Stimulated activated naive B cell treated with anti-CD40 and anti-IgM and Interleukin-4, amounts not matched to agents 10 μg/mL and 1 μg/mL and 100 μg/mL, for 72 hours (primary cell): ENCODE measurements around the gene GCN1.
"Not testable (repeated sequence)": the region's sequence is repeated elsewhere in the genome, so short reads cannot be mapped to it uniquely, and the experiment has no call there.

Source experiments
- ATAC-seq, 2 donors: fragments of 150-1000 bp; cut with Tn5 transposase; replicated peaks; 2 replicates each; pipeline ENCODE4 v1.10.0; 2021; ENCODE audit warnings: moderate library complexity in 1 of 2
- DNase-seq: peaks from one replicate; pipeline ENCODE4 v3.0.0; 2021
- H3K27ac Mint-ChIP-seq: one replicate; pipeline ENCODE4 v1.8.0; 2022; ENCODE audit warnings: mild to moderate bottlenecking, mixed read lengths
- H3K27me3 Mint-ChIP-seq, 2 donors: one replicate each; pipeline ENCODE4 v1.8.0; 2022; ENCODE audit warnings: mixed read lengths in 2 of 2
- H3K36me3 Mint-ChIP-seq, 2 donors: one replicate each; pipeline ENCODE4 v1.8.0; 2022; ENCODE audit warnings: mixed read lengths in 2 of 2, mild to moderate bottlenecking in 1 of 2
- H3K4me1 Mint-ChIP-seq, 2 donors: one replicate each; pipeline ENCODE4 v1.8.0; 2022; ENCODE audit warnings: mixed read lengths in 2 of 2, mild to moderate bottlenecking in 1 of 2
- H3K4me3 Mint-ChIP-seq, 2 donors: one replicate each; pipeline ENCODE4 v1.8.0; 2022; ENCODE audit warnings: mild to moderate bottlenecking in 2 of 2, mixed read lengths in 2 of 2, moderate library complexity in 1 of 2
- H3K9me3 Mint-ChIP-seq, 2 donors: one replicate each; pipeline ENCODE4 v1.8.0; 2022; ENCODE audit warnings: mixed read lengths in 2 of 2, mild to moderate bottlenecking in 1 of 2

GCN1 gene

GRCh38 chr12:120194534-120195395 lies at the start of gene GCN1:
Gene GCN1 (minus strand): TSS chr12:120194715. CDS start chr12:120194697, 18 bp downstream.
- DNase-seq = peak; percentile 87
- Mint-ChIP-seq H3K9me3 (no peaks in the 10 kb centered on the region), H3K36me3 (peaks cover 28 to 46% of the 10 kb centered on the region in 2 donors), H3K27ac (peak within 1 kb of the TSS; percentile 96), H3K4me1 (peaks cover 31 to 50% of the 10 kb centered on the region in 2 donors), H3K27me3 (no peaks in the 10 kb centered on the region), H3K4me3 (peak within 1 kb of the TSS; percentile 84 to 85)
- ATAC-seq = peak; percentile 85 to 91

- Mint-ChIP-seq H3K4me1 (peaks cover 3 to 4% of the 10 kb centered on the region in 2 donors), H3K27me3 (peaks cover 59 to 79% of the 10 kb centered on the region in 2 donors), H3K36me3 (no peaks in the 10 kb centered on the region), H3K27ac (no peak overlapping the region), H3K4me3 (no peak overlapping the region), H3K9me3 (no peaks in the 10 kb centered on the region)
- DNase-seq (no peak), ATAC-seq (no peak)
Observed at GRCh38 chr12:120242971-120243699, 48.6 kb upstream of the GCN1 start.

DNA sequence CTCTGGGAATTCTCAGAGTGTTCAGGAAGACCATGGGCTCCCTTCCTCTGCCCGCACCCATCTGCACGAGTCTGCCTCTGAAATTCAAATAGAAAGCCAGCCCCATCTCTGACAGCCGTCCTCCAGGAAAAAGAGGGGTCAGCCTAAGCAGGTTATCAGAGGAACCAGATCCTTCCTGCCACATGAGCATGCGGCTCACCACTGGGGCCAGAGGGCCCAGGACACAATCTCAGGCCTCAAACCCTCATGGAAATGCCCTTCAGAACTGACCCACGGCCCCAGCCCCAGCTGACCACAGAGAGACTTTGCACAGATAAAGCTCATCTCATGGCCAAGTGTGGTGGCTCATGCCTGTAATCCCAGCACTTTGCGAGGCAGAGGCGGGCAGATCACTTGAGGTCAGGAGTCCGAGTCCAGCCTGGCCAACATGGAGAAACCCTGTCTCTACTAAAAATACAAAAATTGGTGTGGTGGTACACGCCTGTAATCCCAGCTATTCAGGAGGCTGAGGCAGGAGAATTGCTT lies 47.8 kb upstream of the GCN1 start:
- no peak overlapping the region for H3K27ac Mint-ChIP-seq
- no peaks in the 10 kb centered on the region for H3K36me3 Mint-ChIP-seq
- H3K4me3 Mint-ChIP-seq = no peak overlapping the region
- H3K9me3 Mint-ChIP-seq = no peaks in the 10 kb centered on the region
- peaks cover 9% of the 10 kb centered on the region in 2 donors for H3K4me1 Mint-ChIP-seq
- no peak for ATAC-seq
- DNase-seq = no peak
- peaks cover 59 to 79% of the 10 kb centered on the region in 2 donors for H3K27me3 Mint-ChIP-seq

GRCh38 chr12:120241561-120242274 lies 47.2 kb upstream of the GCN1 start:
- no peak for ATAC-seq
- no peak for DNase-seq
- Mint-ChIP-seq H3K27ac (no peak overlapping the region), H3K4me3 (no peak overlapping the region), H3K4me1 (peaks cover 9% of the 10 kb centered on the region in 2 donors), H3K36me3 (no peaks in the 10 kb centered on the region), H3K9me3 (no peaks in the 10 kb centered on the region), H3K27me3 (peaks cover 58 to 81% of the 10 kb centered on the region in 2 donors)

DNA sequence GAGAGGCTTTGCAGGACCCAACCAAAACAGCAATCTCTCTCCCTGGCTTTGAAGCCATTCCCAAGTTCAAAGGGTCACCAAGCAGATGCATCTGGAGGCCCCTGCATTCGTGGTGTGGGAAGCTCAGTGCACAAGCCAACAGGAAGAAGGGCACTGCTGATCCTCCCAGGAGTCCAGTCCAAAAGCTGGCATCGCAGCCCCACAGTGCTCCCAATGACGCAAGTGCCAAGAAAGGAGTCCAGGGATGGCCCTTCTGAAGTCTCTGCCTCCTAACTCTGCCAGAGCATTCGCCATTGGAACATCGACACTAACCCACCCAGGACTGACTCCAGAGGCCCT lies 45.9 kb upstream of the GCN1 start:
- Mint-ChIP-seq H3K9me3 (no peaks in the 10 kb centered on the region), H3K4me3 (no peak overlapping the region), H3K27me3 (peaks cover 62 to 93% of the 10 kb centered on the region in 2 donors), H3K27ac (no peak overlapping the region), H3K36me3 (no peaks in the 10 kb centered on the region), H3K4me1 (peaks cover 11 to 12% of the 10 kb centered on the region in 2 donors)
- DNase-seq (no peak), ATAC-seq (no peak)

- H3K9me3 Mint-ChIP-seq = no peaks in the 10 kb centered on the region
- no peak overlapping the region for H3K27ac Mint-ChIP-seq
- H3K4me3 Mint-ChIP-seq = no peak overlapping the region
- no peak for DNase-seq
- no peaks in the 10 kb centered on the region for H3K36me3 Mint-ChIP-seq
- peaks cover 63 to 94% of the 10 kb centered on the region in 2 donors for H3K27me3 Mint-ChIP-seq
- H3K4me1 Mint-ChIP-seq = peaks cover 15 to 16% of the 10 kb centered on the region in 2 donors
- ATAC-seq = no peak
Observed at GRCh38 chr12:120239776-120240494, 45.4 kb upstream of the GCN1 start.

DNA sequence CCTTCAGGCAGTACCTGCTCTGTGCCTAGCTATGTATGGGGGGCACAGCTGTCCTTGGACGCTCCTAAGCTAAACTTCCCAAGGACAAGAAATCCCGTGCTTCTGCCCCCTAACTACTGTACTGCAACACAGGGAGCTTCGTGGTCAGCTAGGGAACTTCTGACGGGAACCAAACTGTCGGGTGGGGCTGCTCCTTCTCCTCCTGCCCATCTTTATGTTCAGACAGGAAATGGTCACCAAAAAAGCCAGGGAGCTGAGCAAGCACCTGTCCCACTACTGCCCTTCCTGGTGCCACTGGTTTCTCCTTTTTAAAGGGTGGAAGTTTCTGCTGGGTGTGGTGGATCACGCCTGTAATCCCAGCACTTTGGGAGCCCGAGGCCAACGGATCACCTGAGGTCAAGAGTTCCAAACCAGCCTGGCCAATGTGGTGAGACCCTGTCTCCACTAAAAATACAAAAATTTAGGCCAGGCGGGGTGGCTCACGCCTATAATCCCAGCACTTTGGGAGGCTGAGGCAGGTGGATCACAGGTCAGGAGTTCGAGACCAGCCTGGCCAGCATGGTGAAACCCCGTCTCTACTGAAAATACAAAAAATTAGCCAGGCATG lies 44.4 kb upstream of the GCN1 start:
- Mint-ChIP-seq H3K27me3 (peaks cover 65 to 94% of the 10 kb centered on the region in 2 donors), H3K4me1 (peaks cover 16 to 18% of the 10 kb centered on the region in 2 donors), H3K4me3 (no peak overlapping the region), H3K36me3 (no peaks in the 10 kb centered on the region), H3K9me3 (no peaks in the 10 kb centered on the region), H3K27ac (no peak overlapping the region)
- DNase-seq (no peak), ATAC-seq (no peak)

DNA sequence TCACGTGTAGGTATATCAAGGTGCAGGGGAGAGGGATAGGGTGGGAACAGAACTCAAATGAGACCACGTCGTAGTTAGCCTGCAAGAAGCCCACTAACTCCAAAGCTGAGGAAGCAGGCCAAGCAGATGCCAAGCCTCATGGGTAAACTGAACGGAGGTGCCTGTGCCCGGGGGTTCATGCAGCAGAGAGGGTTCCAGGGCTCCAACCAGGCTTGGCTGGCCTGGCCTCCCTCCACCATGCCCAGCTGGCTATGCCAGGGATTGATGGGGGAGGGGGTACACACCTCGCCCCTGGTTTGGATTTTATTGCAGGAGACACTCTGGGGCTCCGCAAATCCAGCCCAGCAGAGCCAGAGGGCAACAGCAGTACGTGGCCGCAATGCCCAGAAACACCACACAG lies 43.7 kb upstream of the GCN1 start:
- DNase-seq (no peak), ATAC-seq (no peak)
- Mint-ChIP-seq H3K4me3 (no peak overlapping the region), H3K36me3 (no peaks in the 10 kb centered on the region), H3K4me1 (peaks cover 22 to 23% of the 10 kb centered on the region in 2 donors), H3K27ac (no peak overlapping the region), H3K9me3 (no peaks in the 10 kb centered on the region), H3K27me3 (peaks cover 68 to 94% of the 10 kb centered on the region in 2 donors)

- Mint-ChIP-seq H3K27ac (no peak overlapping the region), H3K4me3 (no peak overlapping the region), H3K27me3 (peaks cover 69 to 94% of the 10 kb centered on the region in 2 donors), H3K4me1 (peaks cover 27 to 29% of the 10 kb centered on the region in 2 donors), H3K36me3 (no peaks in the 10 kb centered on the region), H3K9me3 (no peaks in the 10 kb centered on the region)
- DNase-seq = no peak
- no peak for ATAC-seq
Observed at GRCh38 chr12:120237360-120238171, 43.1 kb upstream of the GCN1 start.

GRCh38 chr12:120236809-120237208 lies 42.3 kb upstream of the GCN1 start:
- H3K36me3 Mint-ChIP-seq, H3K9me3 Mint-ChIP-seq, H3K4me3 Mint-ChIP-seq, ATAC-seq, H3K27ac Mint-ChIP-seq, DNase-seq: not testable (repeated sequence)
- peaks cover 35 to 37% of the 10 kb centered on the region in 2 donors for H3K4me1 Mint-ChIP-seq
- H3K27me3 Mint-ChIP-seq = peaks cover 74 to 95% of the 10 kb centered on the region in 2 donors

DNA sequence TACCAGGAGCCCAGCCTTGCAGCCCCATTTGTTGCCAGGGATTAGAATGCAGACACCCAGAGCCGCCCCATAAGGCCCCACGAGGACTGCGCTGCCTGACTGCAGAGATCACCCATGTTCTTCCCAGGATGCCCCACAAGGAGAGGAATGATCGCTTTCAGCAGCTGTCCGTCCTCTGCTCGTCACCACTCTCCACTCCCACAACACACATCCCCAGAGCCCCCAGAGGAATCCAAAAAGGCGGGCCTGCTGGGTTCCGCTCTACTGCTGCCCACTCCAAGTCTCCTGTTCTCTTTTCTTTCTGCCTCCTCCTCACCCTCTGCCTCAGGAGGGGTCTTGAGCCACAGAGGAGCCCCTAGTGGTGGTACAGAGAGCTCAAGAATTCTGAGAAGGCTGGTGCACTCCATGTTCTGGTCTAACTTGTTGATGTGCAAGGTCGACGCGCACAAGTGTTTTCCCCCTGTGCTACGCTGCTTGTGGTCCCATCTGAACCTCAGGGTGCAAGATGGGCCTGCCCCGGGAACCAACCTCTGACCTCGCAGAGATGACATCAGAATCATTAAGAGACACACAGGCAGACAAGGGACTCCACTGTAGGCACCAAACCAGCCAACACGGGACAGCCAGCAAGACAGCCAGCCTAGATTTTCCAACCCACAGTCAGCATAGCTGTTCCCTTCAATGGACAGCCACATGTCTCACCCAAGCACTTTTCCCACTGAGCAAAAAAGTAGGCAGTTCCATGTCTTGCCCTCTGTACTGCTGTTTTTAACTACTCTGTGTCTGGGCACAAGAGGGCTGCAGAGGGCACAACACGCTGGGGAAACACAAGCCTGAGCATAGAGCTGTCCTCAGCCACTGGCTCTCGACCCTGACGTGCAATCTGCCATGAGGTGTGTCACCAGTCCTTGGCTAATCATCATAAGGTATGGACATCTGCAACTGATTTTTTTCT lies 41.1 kb upstream of the GCN1 start:
- H3K9me3 Mint-ChIP-seq = no peaks in the 10 kb centered on the region
- ATAC-seq = no peak
- peaks cover 65 to 94% of the 10 kb centered on the region in 2 donors for H3K27me3 Mint-ChIP-seq
- H3K4me1 Mint-ChIP-seq = peaks cover 39 to 49% of the 10 kb centered on the region in 2 donors
- DNase-seq = no peak
- no peak overlapping the region for H3K4me3 Mint-ChIP-seq
- no peak overlapping the region for H3K27ac Mint-ChIP-seq
- H3K36me3 Mint-ChIP-seq = no peaks in the 10 kb centered on the region
